LoVo (cell line): Measurements from ENCODE around the gene CTXND2.
A peak's percentile ranks its signal among the peaks of the same experiment; 100 is the strongest.
"Not testable (repeated sequence)": the region's sequence is repeated elsewhere in the genome, so short reads cannot be mapped to it uniquely, and the experiment has no call there.

Experiments
- DNase-seq: peaks from one replicate; pipeline ENCODE4 v3.0.0-alpha.2; 2016; ENCODE audit warnings: low spot score

The CTXND2 gene

DNA sequence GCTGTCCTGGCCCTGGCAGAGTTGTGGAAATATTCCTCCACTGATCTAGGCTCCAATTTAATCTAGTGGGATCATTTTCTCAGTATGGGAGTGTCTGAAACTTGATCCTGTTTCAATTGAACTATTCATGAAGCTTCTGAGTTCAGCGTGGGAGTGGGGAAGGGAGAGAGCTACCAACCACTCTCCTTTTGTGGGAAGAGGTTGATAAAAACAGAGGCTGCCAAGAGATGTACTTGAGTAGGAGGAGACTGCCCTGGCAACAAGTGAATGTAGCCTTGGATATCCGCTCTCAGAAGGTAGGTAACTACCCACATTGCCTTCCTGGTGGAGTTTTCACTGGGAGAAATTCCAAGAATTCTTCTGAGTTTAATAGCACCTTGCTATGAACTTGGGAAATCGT lies at the start of gene CTXND2:
CTXND2 (plus strand) TSS at position 119 of the 400 bp plus-strand sequence. CDS start 25,179 bp downstream, outside the sequence.
- DNase-seq, result no peak

DNA sequence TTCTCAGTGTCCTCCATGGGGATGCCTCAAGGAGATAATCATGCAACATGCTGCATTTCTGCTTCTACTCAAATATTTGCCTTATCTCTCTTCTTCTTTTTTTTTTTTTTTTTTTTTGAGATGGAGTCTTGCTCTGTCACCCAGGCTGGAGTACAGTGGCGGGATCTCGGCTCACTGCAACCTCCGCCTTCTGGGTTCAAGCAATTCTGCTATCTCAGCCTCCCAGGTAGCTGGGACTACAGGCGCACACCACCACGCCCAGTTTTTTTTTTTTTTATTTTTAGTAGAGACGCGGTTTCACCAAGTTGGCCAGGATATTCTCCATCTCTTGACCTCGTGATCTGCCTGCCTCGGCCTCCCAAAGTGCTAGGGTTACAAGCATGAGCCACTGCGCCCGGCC lies 46.1 kb upstream of the CTXND2 start:
- DNase-seq, result not testable (repeated sequence)

DNA sequence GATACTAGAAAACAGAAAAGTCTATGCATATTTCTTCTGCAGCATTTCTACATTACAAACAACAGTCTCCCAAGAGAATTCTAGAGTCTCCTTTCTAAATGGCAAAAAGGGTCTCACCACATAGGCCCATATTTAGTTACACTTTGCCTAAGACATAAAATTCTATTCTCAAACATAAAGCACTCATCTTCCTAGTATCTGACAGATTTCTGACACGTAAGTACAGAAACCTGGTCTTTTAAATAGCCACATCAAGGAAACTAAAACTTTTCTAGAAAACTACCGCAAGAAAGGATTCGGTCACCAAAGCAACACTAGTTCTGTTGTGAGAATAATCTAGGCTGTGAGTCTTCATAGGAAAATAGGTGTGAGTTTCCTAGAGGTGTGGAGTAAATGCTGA lies 45.3 kb upstream of the CTXND2 start:
- no peak for DNase-seq

DNA sequence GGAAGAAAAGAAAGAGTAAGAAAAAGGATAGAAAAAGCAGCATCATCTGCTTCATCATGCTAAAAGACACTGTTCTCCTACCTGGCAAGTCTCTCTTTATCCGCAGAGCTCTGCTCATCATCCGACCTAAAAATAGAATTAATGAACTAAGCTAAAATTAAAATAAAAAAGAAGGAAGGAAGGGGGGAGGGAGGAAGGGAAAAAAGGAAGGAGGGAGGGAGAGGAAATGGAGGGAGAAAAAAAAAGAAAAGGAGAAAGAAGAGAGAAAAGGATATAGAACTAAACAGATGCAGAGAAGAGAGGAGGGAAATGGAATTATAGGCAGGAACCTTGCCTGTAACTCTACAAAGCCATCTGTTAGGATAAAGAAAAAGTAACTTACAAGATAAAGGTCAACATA lies 44.6 kb upstream of the CTXND2 start:
- no peak for DNase-seq

DNA sequence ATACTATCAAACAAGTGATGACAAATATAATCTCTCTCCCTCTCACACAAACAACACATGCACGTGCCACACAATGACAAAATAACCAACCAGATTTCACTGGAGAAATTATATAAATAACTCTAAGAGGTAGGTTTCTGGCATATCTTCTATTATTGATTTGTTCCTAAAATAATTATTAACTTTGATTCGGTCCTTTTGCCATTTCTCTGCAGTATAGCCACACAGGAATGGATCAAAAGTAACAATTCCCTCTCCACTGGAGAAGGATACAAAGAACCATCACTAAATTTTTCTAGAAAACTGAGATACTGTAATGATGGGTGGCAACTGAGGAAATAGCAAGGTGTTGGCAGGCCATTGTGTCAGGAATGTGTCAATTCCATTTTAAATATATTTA lies 44.0 kb upstream of the CTXND2 start:
- DNase-seq, result no peak

DNA sequence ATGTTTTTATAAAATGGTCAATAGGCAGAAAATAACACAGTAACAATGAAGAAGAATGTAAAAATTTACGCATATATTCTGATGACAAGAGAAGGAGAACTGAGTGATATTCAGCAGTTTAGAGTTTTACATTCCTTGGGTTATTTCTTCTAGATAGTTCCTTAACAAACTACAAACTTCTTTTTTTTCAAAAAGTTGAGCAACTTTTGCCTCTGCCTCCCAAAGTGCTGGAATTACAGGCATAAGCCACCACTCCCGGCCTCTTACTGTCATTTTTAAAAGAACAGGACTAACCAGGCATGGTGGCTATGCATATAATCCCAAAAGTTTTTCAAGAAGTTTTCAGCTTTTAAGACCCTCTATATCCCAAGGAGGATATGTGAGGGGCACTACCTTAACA lies 43.5 kb upstream of the CTXND2 start:
- no peak for DNase-seq

DNA sequence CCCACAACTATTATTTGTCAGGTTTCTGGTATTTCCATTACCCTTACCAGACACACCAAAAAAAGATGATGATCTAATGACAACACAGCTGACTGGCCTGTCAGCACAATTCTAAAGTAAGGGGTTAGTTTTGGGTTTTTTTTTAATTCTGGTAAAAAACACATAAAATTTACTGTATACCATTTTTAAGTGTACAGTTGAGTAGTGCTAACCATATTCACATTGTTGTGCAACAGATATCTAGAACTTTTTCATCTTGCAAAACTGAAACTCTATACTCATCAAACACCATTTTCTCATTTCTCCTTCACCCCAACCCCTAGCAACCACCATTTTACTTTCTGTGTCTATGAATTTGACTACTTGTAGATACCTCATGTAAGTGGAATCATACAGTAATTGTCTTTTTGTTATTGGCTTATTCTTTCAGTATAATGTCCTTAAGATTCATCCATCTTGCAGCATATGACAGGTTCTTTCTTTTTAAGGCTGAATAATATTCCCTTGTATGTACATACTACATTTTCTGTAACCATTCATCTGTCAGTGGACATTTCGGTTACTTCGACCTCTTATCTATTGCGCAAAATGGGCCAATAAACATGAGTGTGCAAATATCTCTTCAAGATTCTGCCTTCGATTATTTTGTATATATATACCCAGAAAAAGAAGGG lies 40.3 kb upstream of the CTXND2 start:
- no peak for DNase-seq

DNA sequence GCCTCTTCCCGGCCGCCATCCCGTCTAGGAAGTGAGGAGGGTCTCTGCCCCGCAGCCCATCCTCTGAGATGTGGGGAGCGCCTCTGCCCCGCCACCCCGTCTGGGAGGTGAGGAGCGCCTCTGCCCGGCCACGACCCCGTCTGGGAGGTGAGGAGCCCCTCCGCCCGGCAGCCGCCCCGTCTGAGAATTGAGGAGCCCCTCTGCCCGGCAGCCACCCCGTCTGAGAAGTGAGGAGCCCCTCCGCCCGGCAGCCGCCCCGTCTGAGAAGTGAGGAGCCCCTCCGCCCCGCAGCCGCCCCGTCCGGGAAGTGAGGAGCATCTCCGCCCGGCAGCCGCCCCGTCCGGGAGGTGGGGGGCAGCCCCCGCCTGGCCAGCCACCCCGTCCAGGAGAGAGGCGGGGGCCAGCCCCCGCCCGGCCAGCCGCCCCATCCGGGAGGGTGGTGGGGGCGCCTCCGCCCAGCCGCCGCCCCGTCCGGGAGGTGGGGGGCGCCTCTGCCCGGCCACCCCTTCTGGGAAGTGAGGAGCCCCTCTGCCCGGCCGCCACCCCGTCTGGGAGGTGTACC lies 36.1 kb upstream of the CTXND2 start:
- DNase-seq, result not testable (repeated sequence)

DNA sequence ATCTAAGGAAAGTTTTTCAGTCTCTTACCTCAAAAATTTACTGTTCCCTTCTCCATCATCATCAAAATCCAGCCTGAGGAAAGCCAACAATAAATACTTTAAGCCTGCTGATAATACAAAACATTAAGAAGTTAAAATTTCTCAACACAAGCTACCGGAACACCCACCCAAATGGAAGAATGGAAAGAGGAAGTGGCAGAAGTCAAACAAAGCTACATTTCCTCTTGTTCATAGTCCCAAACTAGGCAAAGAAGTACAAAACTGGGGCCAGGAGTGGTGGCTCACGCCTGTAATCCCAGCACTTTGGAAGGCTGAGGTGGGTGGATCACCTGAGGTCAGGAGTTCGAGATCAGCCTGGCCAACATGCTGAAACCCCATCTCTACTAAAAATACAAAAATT lies 34.2 kb upstream of the CTXND2 start:
- not testable (repeated sequence) for DNase-seq

DNA sequence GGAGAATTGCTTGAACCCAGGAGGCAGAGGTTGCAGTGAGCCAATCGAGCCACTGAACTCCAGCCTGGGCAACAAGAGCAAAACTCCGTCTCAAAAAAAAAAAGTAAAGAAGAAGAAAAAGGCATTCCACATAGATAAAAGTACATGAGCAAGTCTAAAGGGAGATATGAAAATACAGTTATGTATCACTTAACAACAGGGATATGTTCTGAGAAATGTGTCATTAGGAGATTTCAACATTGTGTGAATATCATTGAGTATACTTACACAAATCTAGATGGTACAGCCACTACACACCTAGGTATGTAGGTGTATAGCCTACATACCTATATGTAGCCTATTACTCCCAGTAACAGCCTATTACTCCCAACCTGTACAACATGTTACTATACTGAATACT lies 23.2 kb upstream of the CTXND2 start:
- DNase-seq, result no peak

DNA sequence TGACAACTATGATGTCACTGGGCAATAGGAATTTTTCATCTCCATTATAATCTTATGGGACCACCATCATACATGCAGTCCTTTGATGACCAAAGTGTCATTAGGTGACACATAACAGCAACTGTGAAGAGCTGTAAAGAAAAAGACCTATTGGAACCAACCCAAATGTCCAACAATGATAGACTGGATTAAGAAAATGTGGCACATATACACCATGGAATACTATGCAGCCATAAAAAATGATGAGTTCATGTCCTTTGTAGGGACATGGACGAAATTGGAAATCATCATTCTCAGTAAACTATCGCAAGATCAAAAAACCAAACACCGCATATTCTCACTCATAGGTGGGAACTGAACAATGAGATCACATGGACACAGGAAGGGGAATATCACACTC lies 22.7 kb upstream of the CTXND2 start:
- not testable (repeated sequence) for DNase-seq

DNA sequence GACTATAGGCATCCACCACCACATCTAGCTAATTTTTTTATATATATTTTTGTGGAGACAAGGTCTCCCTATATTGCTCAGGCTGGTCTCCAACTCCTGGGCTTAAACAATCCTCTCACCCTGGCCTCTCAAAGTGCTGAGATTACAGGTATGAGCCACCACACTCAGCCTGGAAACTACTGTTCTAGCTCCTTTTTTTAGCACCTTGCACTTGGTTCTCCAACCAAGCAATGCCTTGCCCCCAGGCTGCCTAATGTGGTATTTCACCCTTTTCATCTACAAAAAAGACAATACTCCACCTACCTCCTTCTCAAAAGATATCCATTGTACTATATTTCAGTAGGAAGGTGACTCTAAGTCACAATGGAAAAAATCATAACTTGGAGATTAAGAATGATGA lies 17.3 kb upstream of the CTXND2 start:
- DNase-seq, result no peak

DNA sequence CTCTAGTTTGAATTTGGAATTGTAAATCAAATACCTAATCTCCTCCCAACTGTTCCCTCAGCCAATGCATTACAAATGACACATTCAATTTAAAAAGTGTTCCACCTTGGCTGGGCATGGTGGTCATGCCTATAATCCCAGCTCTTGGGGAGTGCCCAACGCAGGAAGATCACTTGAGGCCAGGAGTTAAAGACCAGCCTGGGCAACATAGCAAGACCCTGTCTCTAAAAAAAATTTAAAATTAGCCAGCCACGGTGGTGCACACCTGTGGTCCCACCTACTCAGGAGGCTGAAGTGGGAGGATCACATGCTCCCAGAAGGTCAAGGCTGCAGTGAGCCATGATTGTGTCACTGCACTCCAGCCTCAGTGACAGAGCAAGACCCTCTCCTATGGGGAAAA lies 14.4 kb upstream of the CTXND2 start:
- no peak for DNase-seq

DNA sequence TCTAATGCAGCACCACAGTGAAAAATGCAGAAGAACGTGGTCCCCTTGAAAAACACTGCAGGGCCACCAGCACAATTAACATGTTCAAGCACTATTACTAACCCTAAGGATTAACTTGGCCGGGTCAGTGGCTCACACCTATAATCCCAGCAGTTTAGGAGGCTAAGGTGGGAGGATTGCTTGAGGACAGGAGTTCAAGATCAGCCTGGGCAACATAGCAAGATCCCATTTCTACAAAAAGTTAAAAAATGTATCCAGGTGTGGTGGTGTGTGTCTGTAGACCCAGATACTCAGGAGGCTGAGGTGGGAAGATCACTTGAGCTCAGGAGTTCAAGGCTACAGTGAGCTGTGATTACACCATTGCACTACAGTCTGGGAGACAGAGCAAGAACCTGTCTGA lies 13.4 kb upstream of the CTXND2 start:
- DNase-seq, result no peak

DNA sequence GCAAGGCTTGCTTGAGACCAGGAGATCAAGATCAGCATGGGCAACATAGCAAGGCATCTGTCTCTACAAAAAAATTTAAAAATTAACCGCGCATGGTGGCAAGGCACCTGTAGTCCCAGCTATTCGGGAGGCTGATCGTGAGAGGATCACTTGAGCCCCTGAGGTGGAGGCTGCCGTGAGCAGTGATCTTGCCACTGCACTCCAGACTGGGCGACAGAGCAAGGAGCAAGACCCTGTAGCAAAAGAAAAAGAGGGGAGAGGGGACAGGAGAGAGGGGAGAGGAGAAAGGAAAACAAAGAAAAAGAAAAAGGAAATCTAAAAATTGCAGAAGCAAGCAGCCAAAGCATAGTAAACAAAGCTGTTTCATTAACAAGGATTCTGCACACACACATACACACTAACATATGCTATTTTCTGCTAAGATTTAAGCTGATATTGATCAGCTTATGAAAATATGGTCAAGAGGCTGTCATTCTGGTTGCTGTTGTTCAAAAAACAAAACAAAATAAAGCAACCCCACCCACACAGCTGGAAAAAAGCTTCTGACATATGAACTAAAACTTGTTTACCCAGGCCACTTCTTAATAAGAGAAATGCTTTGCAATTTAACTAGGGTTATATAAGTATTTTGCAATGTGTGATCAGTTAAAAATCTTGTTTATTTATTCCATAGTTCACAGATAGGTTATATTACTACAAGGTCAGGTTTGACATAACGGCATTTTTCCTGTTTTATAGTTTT lies 12.3 kb upstream of the CTXND2 start:
- DNase-seq, result no peak

DNA sequence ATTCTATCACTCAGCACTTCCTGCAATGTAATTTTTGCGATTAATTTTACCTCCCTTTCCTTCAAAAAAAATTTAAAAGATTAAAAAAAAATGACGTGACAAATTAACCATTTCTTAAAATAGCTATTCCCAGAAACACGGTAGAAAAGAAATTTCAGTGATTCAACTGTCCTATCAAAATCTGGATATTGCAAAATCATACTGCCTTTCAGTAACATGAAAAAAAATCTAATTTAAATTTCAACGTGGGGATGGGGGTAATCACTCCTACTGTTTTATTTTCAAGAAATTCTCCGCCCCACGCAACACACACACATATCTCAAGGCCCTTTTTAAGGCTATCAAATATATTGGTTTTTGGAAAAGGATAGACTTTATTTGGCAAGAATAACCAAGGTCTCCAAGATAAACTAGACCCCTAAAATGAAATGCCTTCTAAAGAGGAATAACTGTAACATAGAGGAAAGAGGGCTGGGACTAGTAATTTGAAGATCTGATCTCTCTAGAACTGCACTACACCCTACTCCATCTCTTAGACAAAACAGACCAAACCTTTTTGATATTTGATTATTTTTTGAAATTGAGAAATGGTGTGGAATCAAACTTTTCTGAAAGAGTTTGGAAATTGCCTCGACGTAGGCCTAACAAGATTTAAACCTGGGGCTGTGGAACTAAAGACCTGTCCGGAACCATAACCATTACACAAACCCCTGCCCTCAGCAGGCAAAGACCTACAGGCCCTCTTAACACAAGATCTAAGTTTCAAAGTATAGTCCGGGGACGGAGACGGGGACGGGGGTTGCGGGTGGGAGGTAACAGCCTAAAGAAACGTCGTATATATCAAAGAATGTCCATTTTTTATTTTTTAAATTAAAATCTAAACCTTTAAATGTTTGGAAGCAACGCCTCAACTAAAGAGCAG lies 11.5 kb upstream of the CTXND2 start:
- DNase-seq, result no peak

DNA sequence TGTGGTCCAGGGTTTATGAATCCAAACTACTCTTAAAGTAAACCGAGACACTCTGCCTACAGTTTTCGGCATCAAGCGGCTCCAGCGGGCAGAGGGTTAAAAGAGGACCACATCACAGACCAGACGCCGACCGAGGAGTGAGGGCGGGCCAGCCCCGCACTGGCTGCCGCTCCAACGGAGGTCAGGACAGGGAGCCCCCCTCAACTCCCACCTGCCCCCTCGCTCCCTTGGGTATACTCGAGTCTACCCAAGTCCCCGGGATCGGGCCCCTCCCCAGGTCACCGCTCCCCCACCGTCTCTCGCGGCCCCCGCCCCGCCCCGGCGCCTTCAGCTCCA lies 10.8 kb upstream of the CTXND2 start:
- DNase-seq, result peak; percentile 57

DNA sequence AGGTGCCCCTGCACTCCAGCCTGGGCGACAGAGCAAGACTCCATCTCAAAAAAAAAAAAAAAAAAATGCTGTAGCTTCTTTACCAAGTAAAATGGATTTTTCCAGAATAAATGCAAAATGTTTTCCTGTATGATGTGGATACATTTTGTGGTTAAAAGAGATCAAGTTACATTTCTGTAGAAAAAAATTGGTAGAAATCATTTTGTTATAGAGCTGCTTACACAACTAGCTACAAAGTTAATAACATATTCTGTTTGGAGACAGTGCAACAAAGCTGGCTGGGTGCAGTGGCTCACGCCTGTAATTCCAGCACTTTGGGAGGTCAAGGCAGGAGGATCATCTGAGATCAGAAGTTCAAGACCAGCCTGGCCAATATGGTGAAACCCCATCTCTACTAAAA lies 8.0 kb upstream of the CTXND2 start:
- DNase-seq, result not testable (repeated sequence)

DNA sequence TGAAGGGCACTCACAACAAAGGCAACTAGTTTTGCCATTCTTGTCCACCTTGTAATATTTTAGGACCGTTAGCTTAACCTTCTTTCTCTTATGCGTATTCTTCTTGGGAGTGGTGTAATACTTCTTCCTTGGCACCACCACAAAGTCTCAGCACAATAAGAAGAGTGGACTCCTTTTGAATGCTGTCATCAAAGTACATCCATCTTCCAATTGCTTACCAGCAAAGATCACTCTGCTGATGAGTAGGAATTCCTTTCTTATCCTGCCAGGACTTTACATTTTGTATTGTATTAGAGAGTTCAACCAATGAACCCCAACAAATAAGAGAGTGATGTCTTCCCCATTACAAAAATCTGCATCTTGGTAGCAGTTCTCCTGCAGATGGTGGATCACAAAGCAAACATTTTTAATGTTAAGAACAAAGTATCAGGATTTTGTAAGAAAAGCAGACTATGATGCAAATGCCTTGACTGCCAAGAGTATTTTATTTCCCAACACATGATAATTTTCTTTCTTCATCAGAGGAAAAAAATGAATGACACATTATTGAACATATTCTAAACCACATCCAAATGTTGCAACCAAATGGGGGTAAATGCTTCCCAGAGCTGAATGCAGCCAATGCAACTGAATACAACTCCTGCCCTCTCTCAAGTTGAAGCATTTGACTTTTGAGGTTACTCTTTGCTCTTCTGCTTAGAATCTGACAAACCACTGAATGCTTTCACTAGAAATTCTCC lies 5.4 kb upstream of the CTXND2 start:
- DNase-seq, result no peak

DNA sequence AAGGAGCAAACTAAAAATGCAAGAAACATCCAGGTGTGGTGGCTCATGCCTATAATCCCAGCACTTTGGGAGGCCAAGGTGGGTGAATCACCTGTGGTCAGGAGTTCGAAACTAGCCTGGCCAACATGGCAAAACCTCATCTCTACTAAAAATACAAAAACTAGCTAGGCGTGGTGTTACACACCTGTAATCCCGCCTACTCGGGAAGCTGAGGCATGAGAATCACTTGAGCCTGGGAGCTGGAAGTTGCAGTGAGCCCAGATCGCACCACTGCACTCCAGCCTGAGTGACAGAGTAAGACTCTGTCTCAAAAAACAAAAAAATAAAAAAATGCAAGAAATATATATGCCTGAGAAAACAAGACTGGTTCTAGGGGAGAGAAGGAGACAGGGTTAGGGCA lies 3.8 kb upstream of the CTXND2 start:
- DNase-seq, result not testable (repeated sequence)

DNA sequence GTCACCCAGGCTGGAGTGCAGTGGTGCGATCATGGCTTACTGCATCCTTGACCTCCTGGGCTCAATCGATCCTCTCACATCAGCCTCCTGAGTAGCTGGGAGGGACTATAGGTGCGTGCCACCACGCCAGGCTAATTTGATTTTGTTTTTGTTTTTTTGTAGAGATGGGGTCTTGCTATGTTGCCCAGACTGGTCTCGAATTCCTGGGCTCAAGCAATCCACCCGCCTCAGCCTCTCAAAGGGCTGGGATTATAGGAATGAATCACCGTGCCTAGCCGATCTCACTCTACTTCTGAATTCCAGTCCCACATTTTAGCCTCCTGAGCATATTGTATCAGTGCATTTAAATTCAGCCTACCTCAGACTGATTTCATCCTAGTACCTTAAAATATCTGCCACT lies 1.8 kb downstream of the CTXND2 start:
- DNase-seq, result no peak

DNA sequence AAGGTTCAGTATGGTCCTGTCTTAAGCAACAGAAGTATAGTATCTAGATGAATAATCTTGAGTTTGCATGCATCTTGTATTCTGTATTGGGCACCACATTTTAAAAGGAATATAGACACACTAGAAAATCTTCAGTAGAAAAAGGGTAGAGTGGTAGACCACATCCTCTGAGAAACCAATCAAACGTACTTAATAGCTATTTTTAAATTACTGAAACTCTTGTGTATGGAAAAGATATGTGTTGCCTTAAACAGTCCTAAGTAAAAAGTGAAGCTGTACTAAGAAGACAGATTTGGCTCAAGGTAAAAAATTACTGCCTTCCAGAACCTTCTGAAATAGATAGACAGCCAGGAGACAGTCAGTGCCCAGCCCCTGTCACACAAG lies 3.1 kb downstream of the CTXND2 start:
- no peak for DNase-seq
